SK-N-SH (cell line): ENCODE results near the gene SPAG9. TPM values are rescaled to one million over a fixed set of nuclear protein-coding genes. Genes with fewer than 3 reads are reported as not detected.
"Not testable (repeated sequence)": the region's sequence is repeated elsewhere in the genome, so short reads cannot be mapped to it uniquely, and the experiment has no call there.

Experiments
- CTCF ChIA-PET: fragments of 300-600, 350-600 bp; formaldehyde crosslinking; extraction: SDS; loops from one replicate; lab custom pipeline; 2021; lab: Yijun Ruan, JAX
- POLR2A ChIA-PET: fragments of 350-600 bp; sonication (Branson Sonifier 250); formaldehyde crosslinking; extraction: SDS; loops from one replicate; lab custom pipeline; 2020; ENCODE audit warnings: antibody characterized with exemption, inconsistent platforms; lab: Yijun Ruan, JAX
- DNase-seq: peaks from one replicate; pipeline ENCODE4 v3.0.0; 2012
- H2AFZ ChIP-seq: fragments of 200-600 bp; sonication (generic); 2 replicates; pipeline ENCODE4 v1.8.1; 2016; ENCODE audit warnings: antibody characterized with exemption, mild to moderate bottlenecking, low read depth
- H3F3A ChIP-seq: fragments of 200-600 bp; sonication (generic); replicated peaks from 2 replicates; pipeline ENCODE3; 2016; ENCODE audit warnings: antibody characterized with exemption, mild to moderate bottlenecking; ENCODE audit not compliant: insufficient read depth
- H3K27ac ChIP-seq, 2 experiments: fragments of 200-500 bp in 1 of 2; fragments of 200-600 bp in 1 of 2; sonication (Bioruptor generic) in 1 of 2; sonication (generic), shearing (Covaris generic) in 1 of 2; 2 replicates each; pipeline versions ENCODE4 v1.5.1 to v1.6.1; 2014 to 2016; ENCODE audit warnings: low read depth in 2 of 2, inconsistent platforms in 1 of 2, low read length in 1 of 2, mild to moderate bottlenecking in 1 of 2, mixed read lengths in 1 of 2
- H3K27me3 ChIP-seq: fragments of 200-600 bp; sonication (generic), shearing (Covaris generic); 2 replicates; pipeline ENCODE4 v1.6.1; 2016; ENCODE audit warnings: mixed run types; ENCODE audit not compliant: insufficient read depth
- H3K36me3 ChIP-seq, 2 experiments: fragments of 200-500 bp in 1 of 2; fragments of 200-600 bp in 1 of 2; sonication (Bioruptor generic) in 1 of 2; sonication (generic) in 1 of 2; replicated peaks in 1 of 2; 2 replicates each; pipeline versions ENCODE3 to v1.5.1; 2014 to 2016; ENCODE audit warnings: low read length in 1 of 2, mild to moderate bottlenecking in 1 of 2; ENCODE audit not compliant: insufficient read depth in 2 of 2, control insufficient read depth in 1 of 2
- H3K4me1 ChIP-seq, 2 experiments: fragments of 200-500 bp in 1 of 2; fragments of 200-600 bp in 1 of 2; sonication (Bioruptor generic) in 1 of 2; sonication (generic), shearing (Covaris generic) in 1 of 2; 2 replicates each; pipeline versions ENCODE4 v1.5.1 to v1.6.1; 2014 to 2016; ENCODE audit warnings: low read depth in 1 of 2, low read length in 1 of 2, mixed run types in 1 of 2; ENCODE audit not compliant: insufficient read depth in 2 of 2, control insufficient read depth in 1 of 2
- H3K4me2 ChIP-seq: fragments of 200-600 bp; sonication (generic), shearing (Covaris generic); 2 replicates; pipeline ENCODE4 v1.6.1; 2017; ENCODE audit warnings: mixed run types
- H3K4me3 ChIP-seq, 2 experiments: fragments of 200-500 bp in 1 of 2; fragments of 200-600 bp in 1 of 2; sonication (Bioruptor generic) in 1 of 2; sonication (generic), shearing (Covaris generic) in 1 of 2; 2 replicates each; pipeline versions ENCODE4 v1.5.1 to v1.8.1; 2014 to 2016; ENCODE audit warnings: low read depth in 2 of 2, inconsistent platforms in 1 of 2, low read length in 1 of 2, mild to moderate bottlenecking in 1 of 2, mixed read lengths in 1 of 2, moderate library complexity in 1 of 2
- H3K79me2 ChIP-seq: fragments of 200-600 bp; sonication (generic); 2 replicates; pipeline ENCODE4 v1.8.1; 2017; ENCODE audit warnings: mild to moderate bottlenecking; ENCODE audit not compliant: insufficient read depth
- H3K9ac ChIP-seq: fragments of 200-600 bp; sonication (generic); 2 replicates; pipeline ENCODE4 v1.6.1; 2017; ENCODE audit warnings: mixed run types
- H3K9me2 ChIP-seq: fragments of 200-600 bp; sonication (generic); 2 replicates; pipeline ENCODE4 v1.6.1; 2017; ENCODE audit warnings: mixed run types
- H3K9me3 ChIP-seq: fragments of 200-600 bp; sonication (generic); 2 replicates; pipeline ENCODE4 v1.6.1; 2017; ENCODE audit warnings: mixed run types, mild to moderate bottlenecking, moderate library complexity
- H4K20me1 ChIP-seq: fragments of 200-600 bp; sonication (generic); 2 replicates; pipeline ENCODE4 v1.6.1; 2017; ENCODE audit warnings: mild to moderate bottlenecking, mixed run types; ENCODE audit not compliant: insufficient read depth
- EZH2phosphoT487 ChIP-seq: fragments of 200-600 bp; sonication (generic); IDR thresholded peaks from 2 replicates; pipeline ENCODE4 v1.6.1; 2017; ENCODE audit warnings: low read depth, mixed run types, mild to moderate bottlenecking, antibody characterized with exemption, moderate library complexity, borderline replicate concordance
- FOSL2 ChIP-seq: IDR thresholded peaks from 2 replicates; pipeline ENCODE4 v1.4.0; 2012; ENCODE audit warnings: low read depth, mild to moderate bottlenecking, moderate library complexity, borderline replicate concordance
- FOXM1 ChIP-seq: IDR thresholded peaks from 2 replicates; pipeline ENCODE4 v1.4.0; 2012; ENCODE audit warnings: low read depth, mild to moderate bottlenecking
- GATA2 ChIP-seq: sonication (generic); formaldehyde crosslinking; IDR thresholded peaks from 2 replicates; pipeline ENCODE4 v1.5.0; 2020; ENCODE audit warnings: mild to moderate bottlenecking, missing genetic modification reagents
- POLR2AphosphoS5 ChIP-seq: IDR thresholded peaks from 2 replicates; pipeline ENCODE4 v1.6.1; 2012; ENCODE audit warnings: low read depth, low read length
- RAD21 ChIP-seq: IDR thresholded peaks from 2 replicates; pipeline ENCODE4 v1.6.1; 2012; ENCODE audit warnings: mild to moderate bottlenecking, low read length
- WGBS: methylation state at CpG from one replicate; pipeline ENCODE4 v1.1.6; 2017; ENCODE audit warnings: low lambda C conversion rate; 5-methylcytosine and 5-hydroxymethylcytosine counted together
- polyA plus RNA-seq, 3 experiments: library from polyadenylated mRNA; depleted of rRNA; stranded (reverse); fragments of >200 nt; gene quantifications; 2 replicates each; pipeline ENCODE4 v1.2.3, GENCODE V29; 2012
- TF ChIP-seq, protein P1 (sequence below): IDR thresholded peaks from 2 replicates; pipeline ENCODE4; 2012
- TF ChIP-seq, protein P2 (sequence below): IDR thresholded peaks from 2 replicates; pipeline ENCODE4 v1.4.0; 2012; ENCODE audit warnings: low read depth
- TF ChIP-seq, protein P3 (sequence below): fragments of 150-350 bp; IDR thresholded peaks from 2 replicates; pipeline ENCODE4 v1.6.1; 2016; ENCODE audit warnings: mild to moderate bottlenecking, low read depth, low read length

Gene SPAG9
- polyA plus RNA-seq, 1 of the 3 experiments (the other 2 are of a cell fraction) = 32.1 TPM

DNA sequence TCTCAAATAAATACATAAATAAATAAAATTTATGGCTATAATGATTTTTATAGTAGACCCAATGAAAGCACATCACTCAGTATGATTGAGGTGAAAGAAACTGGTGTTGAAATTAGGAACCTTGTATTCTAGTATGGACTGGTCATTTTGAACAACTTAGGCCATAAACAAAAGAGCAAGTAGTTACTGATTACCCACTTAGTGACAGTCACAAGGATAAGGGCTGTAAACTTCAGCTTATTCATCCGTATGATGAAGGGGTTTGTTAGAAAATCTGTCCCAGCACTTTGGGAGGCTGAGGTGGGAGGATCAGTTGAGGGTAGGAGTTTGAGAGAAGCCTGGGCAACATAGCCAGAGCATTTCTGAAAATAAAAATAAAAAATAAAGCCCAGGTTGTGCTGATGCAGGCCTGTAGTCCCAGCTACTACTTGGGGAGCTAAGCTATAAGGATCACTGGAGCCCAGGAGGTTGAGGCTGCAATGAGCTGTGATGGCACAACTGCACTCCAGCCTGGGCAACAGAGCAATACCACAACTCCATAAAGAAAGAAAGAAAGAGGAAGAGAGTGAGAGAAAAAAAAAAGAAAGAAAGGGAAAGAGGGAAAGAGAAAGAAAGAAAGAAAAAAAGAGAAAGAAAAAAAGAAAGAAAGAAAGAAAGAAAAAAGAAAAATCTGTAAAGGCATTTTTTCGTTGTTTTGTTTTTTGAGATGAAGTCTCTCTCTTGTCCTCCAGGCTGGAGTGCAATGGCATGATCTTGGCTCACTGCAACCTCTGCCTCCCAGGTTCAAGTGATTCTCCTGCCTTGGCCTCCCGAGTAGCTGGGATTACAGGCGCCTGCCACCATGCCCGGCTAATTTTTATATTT is 4.2 kb upstream of the SPAG9 start:
- no peak overlapping the region for H3K4me3 ChIP-seq
- TF ChIP-seq GATA2 (CRISPR knock-in tag) = no peak
- no peak for TF ChIP-seq FOSL2
- no peak for TF ChIP-seq RAD21
- TF ChIP-seq, protein P1, sequence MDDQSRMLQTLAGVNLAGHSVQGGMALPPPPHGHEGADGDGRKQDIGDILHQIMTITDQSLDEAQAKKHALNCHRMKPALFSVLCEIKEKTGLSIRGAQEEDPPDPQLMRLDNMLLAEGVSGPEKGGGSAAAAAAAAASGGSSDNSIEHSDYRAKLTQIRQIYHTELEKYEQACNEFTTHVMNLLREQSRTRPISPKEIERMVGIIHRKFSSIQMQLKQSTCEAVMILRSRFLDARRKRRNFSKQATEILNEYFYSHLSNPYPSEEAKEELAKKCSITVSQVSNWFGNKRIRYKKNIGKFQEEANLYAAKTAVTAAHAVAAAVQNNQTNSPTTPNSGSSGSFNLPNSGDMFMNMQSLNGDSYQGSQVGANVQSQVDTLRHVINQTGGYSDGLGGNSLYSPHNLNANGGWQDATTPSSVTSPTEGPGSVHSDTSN = no peak
- TF ChIP-seq, protein P2, sequence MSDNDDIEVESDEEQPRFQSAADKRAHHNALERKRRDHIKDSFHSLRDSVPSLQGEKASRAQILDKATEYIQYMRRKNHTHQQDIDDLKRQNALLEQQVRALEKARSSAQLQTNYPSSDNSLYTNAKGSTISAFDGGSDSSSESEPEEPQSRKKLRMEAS = no peak
- TF ChIP-seq EZH2phosphoT487 = no peak
- TF ChIP-seq FOXM1 = no peak
- TF ChIP-seq POLR2AphosphoS5 = no peak
- TF ChIP-seq, protein P3, sequence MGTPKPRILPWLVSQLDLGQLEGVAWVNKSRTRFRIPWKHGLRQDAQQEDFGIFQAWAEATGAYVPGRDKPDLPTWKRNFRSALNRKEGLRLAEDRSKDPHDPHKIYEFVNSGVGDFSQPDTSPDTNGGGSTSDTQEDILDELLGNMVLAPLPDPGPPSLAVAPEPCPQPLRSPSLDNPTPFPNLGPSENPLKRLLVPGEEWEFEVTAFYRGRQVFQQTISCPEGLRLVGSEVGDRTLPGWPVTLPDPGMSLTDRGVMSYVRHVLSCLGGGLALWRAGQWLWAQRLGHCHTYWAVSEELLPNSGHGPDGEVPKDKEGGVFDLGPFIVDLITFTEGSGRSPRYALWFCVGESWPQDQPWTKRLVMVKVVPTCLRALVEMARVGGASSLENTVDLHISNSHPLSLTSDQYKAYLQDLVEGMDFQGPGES = no peak
- WGBS = 93% methylated on average over 5 of the region's 5 CpGs
- no peak overlapping the region for H3K4me2 ChIP-seq
- H3K27ac ChIP-seq = no peak overlapping the region
- peaks cover 2% of the 10 kb centered on the region for H4K20me1 ChIP-seq
- no peaks in the 10 kb centered on the region for H3K36me3 ChIP-seq
- H3K79me2 ChIP-seq = peaks cover 7% of the 10 kb centered on the region; the same call in 1 of the 2 replicates
- H2AFZ ChIP-seq = 0 out of 2 replicates have a peak overlapping the region, but pooled peaks have one; percentile 41
- no peak overlapping the region for H3K9ac ChIP-seq
- H3K9me2 ChIP-seq = no peaks in the 10 kb centered on the region
- ChIA-PET POLR2A (no interaction called here), CTCF (interaction anchor here (0.7 to 1.5 kb wide), 3 partner anchors 67 to 273 kb away, joined by 3 to 4 read pairs (median 4); no protein-coding TSS in a partner anchor)
- DNase-seq = no peak
- H3K27me3 ChIP-seq = no peaks in the 10 kb centered on the region
- no peaks in the 10 kb centered on the region for H3K9me3 ChIP-seq
- peaks cover 0 to 5% of the 10 kb centered on the region in 2 experiments; a peak in 2 of 4 replicates for H3K4me1 ChIP-seq
- peaks cover 10% of the 10 kb centered on the region for H3F3A ChIP-seq

DNA sequence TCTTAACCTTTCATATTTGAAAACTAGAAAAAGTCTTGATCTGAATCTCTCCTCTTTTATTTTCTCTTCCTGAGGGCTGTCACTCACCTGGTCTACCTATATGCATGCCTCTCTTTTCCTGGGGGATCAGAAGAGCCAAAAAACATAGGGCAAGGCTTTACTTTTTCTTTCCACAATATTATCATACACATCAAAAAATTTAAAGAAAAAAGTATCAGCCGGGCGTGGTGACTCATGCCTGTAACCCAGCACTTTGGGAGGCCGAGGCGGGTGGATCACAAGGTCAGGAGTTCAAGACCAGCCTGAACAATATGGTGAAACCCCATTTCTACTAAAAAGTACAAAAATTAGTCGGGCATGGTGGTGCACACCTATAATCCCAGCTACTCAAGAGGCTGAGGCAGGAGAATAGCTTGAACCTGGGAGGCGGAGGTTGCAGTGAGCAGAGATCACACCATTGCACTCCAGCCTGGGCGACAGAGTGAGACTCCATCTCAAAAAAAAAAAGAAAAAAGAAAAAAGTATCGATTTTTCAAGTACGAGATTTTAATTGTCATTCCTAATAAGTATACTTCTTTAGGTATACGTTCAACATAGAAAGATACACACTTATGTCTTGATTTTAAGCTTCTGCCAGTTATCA is 1.9 kb upstream of the SPAG9 start:
- Histone ChIP-seq H2AFZ (peak overlapping the region; percentile 97; the same call in 1 of the 2 replicates), H4K20me1 (peaks cover 25% of the 10 kb centered on the region), H3K79me2 (peaks cover 29% of the 10 kb centered on the region), H3K27ac (peak overlapping the region in 1 of 2 experiments; percentile 98; a peak in 2 of 4 replicates), H3K4me1 (peaks cover 9 to 12% of the 10 kb centered on the region in 2 experiments)
- POLR2A ChIA-PET, H3K9me2 ChIP-seq, H3K9me3 ChIP-seq, H3K4me2 ChIP-seq, H3K36me3 ChIP-seq, H3K4me3 ChIP-seq, H3K9ac ChIP-seq, H3F3A ChIP-seq, H3K27me3 ChIP-seq, DNase-seq: not testable (repeated sequence)
- CTCF ChIA-PET = interaction anchor here (1.7 to 3.9 kb wide), 2 partner anchors 31 kb away, joined by 9 to 25 read pairs; partner anchors contain the start of gene NME1
- 85% methylated on average over 10 of the region's 10 CpGs for WGBS
